Measurements from ENCODE around the gene CNIH3. TPM values are rescaled to one million over a fixed set of nuclear protein-coding genes. Genes with fewer than 3 reads are reported as not detected.

Gene CNIH3
- total RNA-seq, 4 donors from 2014 or later = not detected

DNA sequence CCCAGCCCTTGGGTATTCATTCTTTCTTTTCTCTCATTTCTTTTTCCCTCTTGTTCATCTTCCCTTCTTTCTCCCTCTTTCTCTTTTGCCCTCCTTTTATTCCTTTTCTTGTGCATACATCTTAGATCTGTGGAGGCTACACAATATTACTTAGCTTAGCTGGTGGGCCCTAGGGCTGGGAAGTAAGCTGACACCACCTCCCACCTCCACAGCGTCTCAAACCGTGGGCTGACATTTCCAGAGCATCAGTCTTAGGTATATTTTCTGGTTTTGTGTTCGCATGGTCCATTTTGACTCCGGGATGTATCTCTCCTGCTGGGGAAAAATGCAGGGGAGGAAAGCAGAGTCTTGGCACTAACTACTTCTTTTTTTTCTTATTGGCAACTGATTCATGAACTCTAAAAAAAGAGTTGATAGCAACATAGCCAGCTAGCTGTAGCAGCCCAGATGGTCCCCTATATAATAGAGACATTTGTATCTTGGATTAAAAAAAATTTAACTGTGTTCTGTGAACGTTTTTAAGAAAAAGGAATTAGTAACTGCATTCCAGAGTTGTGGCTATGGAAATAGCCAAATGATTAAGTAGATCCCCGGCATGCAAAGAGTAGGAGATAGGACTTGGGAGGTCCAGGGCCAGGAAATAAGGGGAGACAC is 15.5 kb downstream of the CNIH3 start:
- H3K36me3 ChIP-seq = no peaks in the 10 kb centered on the region
- H3K27ac ChIP-seq = no peak overlapping the region
- H3K27me3 ChIP-seq = no peaks in the 10 kb centered on the region
- H3K4me1 ChIP-seq = no peaks in the 10 kb centered on the region
- no peak for TF ChIP-seq POLR2A (IDR thresholded peaks at IDR 0.05)
- TF ChIP-seq CTCF (IDR thresholded peaks at IDR 0.05) = no peak
- DNase-seq = no peak
- H3K4me3 ChIP-seq = no peak overlapping the region
- H3K9me3 ChIP-seq = no peaks in the 10 kb centered on the region

GRCh38 chr1:224632381-224632871 is 16.3 kb downstream of the CNIH3 start:
- Histone ChIP-seq H3K36me3 (no peaks in the 10 kb centered on the region), H3K27me3 (no peaks in the 10 kb centered on the region), H3K4me3 (no peak overlapping the region), H3K9me3 (no peaks in the 10 kb centered on the region), H3K27ac (no peak overlapping the region), H3K4me1 (no peaks in the 10 kb centered on the region)
- no peak for DNase-seq
- TF ChIP-seq CTCF (IDR thresholded peaks at IDR 0.05) = no peak

DNA sequence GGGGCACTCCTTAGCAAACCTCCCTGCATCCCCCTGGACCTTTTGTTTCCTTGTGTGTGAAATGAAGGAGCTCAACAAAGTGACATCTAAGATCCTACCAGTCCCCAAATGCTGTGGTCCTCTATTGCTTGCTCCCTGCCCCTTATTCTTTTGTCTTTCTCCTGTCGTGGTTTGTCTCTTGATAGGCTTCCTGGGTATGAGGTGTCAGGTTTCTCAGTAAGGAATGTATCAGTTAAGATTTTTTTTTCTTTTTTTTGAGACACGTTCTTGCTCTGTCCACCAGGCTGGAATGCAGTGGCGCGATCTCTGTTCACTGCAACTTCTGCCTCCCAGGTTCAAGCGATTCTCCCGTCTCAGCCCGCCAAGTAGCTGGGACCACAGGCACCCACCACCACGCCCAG is 16.8 kb downstream of the CNIH3 start:
- Histone ChIP-seq H3K4me3 (no peak overlapping the region), H3K36me3 (no peaks in the 10 kb centered on the region), H3K27ac (no peak overlapping the region), H3K27me3 (no peaks in the 10 kb centered on the region), H3K9me3 (no peaks in the 10 kb centered on the region), H3K4me1 (no peaks in the 10 kb centered on the region)
- no peak for TF ChIP-seq POLR2A (IDR thresholded peaks at IDR 0.05)
- TF ChIP-seq CTCF (IDR thresholded peaks at IDR 0.05) = no peak
- no peak for DNase-seq

DNA sequence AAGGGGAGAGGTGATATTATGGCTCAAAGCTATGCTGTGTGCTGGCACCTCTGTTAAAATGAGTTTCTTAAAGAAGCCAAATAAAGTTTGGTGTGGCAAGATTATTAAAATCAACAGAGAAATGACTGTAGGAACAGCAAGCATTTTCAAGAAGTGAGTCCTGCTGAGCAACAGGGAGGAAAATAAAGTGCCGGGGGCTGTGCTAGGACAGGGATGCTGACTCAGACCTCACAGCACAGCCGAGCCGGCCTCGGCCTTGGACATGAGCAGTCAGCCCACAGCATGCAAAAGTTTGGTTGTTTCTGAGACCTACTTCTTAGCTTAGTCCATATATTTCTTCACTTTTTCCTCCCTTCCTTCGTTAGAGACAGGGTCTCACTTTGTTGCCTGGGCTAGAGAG is 19.2 kb downstream of the CNIH3 start:
- H3K4me3 ChIP-seq = no peak overlapping the region
- H3K36me3 ChIP-seq = no peaks in the 10 kb centered on the region
- no peaks in the 10 kb centered on the region for H3K27me3 ChIP-seq
- H3K9me3 ChIP-seq = no peaks in the 10 kb centered on the region
- no peaks in the 10 kb centered on the region for H3K4me1 ChIP-seq
- no peak overlapping the region for H3K27ac ChIP-seq
- TF ChIP-seq CTCF (IDR thresholded peaks at IDR 0.05) = no peak
- TF ChIP-seq POLR2A (IDR thresholded peaks at IDR 0.05) = no peak
- no peak for DNase-seq

DNA sequence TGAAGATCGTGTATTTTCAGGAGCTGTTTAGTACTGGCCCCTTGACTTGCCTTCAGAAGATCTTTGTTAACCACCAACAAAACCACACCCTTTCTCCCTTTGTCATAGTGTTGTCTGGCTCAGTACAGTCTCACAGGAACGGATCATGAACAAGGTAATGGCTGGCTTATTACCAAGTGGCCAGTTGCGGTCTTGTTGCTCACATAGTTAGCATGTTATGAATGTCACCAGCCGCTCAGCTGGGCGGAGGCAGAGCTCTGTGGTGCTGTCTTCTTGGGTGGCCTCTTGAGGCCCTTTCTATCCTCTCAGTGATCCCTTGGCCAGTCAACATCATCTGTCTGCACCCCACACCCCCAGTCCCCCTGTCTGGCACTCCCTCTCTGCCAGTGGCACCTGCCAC is 21.4 kb downstream of the CNIH3 start:
- DNase-seq = no peak
- no peaks in the 10 kb centered on the region for H3K36me3 ChIP-seq
- H3K9me3 ChIP-seq = no peaks in the 10 kb centered on the region
- H3K27ac ChIP-seq = no peak overlapping the region
- TF ChIP-seq POLR2A (IDR thresholded peaks at IDR 0.05) (no peak), CTCF (IDR thresholded peaks at IDR 0.05) (no peak)
- H3K4me3 ChIP-seq = no peak overlapping the region
- no peaks in the 10 kb centered on the region for H3K4me1 ChIP-seq
- no peaks in the 10 kb centered on the region for H3K27me3 ChIP-seq

DNA sequence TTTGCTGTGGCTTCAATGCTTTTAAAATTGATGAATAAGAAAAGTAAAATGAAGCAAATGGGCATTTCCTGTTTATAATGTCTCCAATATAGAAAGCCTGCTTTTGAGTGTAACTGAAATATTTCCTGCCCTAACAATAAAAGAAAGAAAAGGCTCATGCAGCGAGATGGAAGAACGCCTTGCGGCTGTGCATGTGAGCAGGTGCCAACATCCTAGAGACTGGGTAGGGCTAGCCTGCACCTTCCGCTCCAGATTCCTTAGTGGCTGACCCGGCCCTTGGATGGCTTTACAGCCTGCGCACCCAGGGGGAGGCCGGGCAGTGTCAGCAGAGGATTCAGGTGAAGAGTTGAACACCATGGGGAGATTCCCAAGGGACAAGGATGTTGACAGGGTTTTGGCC is 21.8 kb downstream of the CNIH3 start:
- Histone ChIP-seq H3K4me1 (no peaks in the 10 kb centered on the region), H3K27ac (no peak overlapping the region), H3K9me3 (no peaks in the 10 kb centered on the region), H3K27me3 (no peaks in the 10 kb centered on the region), H3K36me3 (no peaks in the 10 kb centered on the region), H3K4me3 (no peak overlapping the region)
- no peak for DNase-seq
- TF ChIP-seq CTCF (IDR thresholded peaks at IDR 0.05) = no peak
- no peak for TF ChIP-seq POLR2A (IDR thresholded peaks at IDR 0.05)
